T-helper 17 cell (primary cell): ENCODE data around the gene BCKDK. TPM values are rescaled to one million over a fixed set of nuclear protein-coding genes. Genes with fewer than 3 reads are reported as not detected.
"Not testable (repeated sequence)": the region's sequence is repeated elsewhere in the genome, so short reads cannot be mapped to it uniquely, and the experiment has no call there.

Source experiments
- ATAC-seq: fragments of 150-1000 bp; cut with Tn5 transposase; 2 replicates; pipeline ENCODE4 v1.10.0; 2021; ENCODE audit warnings: mild to moderate bottlenecking, moderate library complexity
- DNase-seq, 3 donors: peaks; one replicate each; pipeline versions ENCODE4 v3.0.0 to v3.0.0-alpha.2; 2020 to 2021
- H3K9me3 ChIP-seq: one replicate; pipeline ENCODE4 v1.7.0; 2013; ENCODE audit warnings: low read length, mild to moderate bottlenecking; ENCODE audit not compliant: control insufficient read depth, poor library complexity, severe bottlenecking
- H3K27ac Mint-ChIP-seq: one replicate; pipeline ENCODE4 v1.8.0; 2022; ENCODE audit warnings: mild to moderate bottlenecking, moderate library complexity, mixed read lengths
- H3K27me3 Mint-ChIP-seq: one replicate; pipeline ENCODE4 v1.8.0; 2022; ENCODE audit warnings: mixed read lengths
- H3K36me3 Mint-ChIP-seq: one replicate; pipeline ENCODE4 v1.8.0; 2022; ENCODE audit warnings: low read depth, mixed read lengths
- H3K4me1 Mint-ChIP-seq: one replicate; pipeline ENCODE4 v1.8.0; 2022; ENCODE audit warnings: mild to moderate bottlenecking, mixed read lengths
- H3K4me3 Mint-ChIP-seq: one replicate; pipeline ENCODE4 v1.8.0; 2022; ENCODE audit warnings: mild to moderate bottlenecking, moderate library complexity, mixed read lengths
- total RNA-seq, 4 donors: library from RNA in 2 of 4; stranded (reverse) in 2 of 4; gene quantifications; one replicate each; pipeline ENCODE4 v1.2.3 and lab custom pipeline; 2022 to 2026

BCKDK gene
- total RNA-seq, 2 donors from 2014 or later = 8.5 to 9.9 TPM

GRCh38 chr16:31141489-31142108 lies 33.4 kb downstream of the BCKDK start:
- Mint-ChIP-seq H3K27ac (peak overlapping the region; percentile 6), H3K4me1 (peaks cover 6% of the 10 kb centered on the region), H3K27me3 (peaks cover 7% of the 10 kb centered on the region), H3K4me3 (peak overlapping the region; percentile 68), H3K36me3 (no peaks in the 10 kb centered on the region)
- H3K9me3 ChIP-seq = no peaks in the 10 kb centered on the region
- peak in 1 of 3 donors; percentile 10 for DNase-seq
- ATAC-seq = no peak

- Mint-ChIP-seq H3K36me3 (no peaks in the 10 kb centered on the region), H3K4me3 (peak overlapping the region; percentile 68), H3K27me3 (peaks cover 10% of the 10 kb centered on the region), H3K27ac (peak overlapping the region; percentile 6), H3K4me1 (peaks cover 6% of the 10 kb centered on the region)
- DNase-seq = peak; percentile 89 to 96 (median 95)
- peak; percentile 89 for ATAC-seq
- H3K9me3 ChIP-seq = no peaks in the 10 kb centered on the region
These were observed 34.2 kb downstream of the BCKDK start for GRCh38 chr16:31142109-31143010.

- no peaks in the 10 kb centered on the region for H3K36me3 Mint-ChIP-seq
- H3K27me3 Mint-ChIP-seq = peaks cover 16% of the 10 kb centered on the region
- peaks cover 11% of the 10 kb centered on the region for H3K4me1 Mint-ChIP-seq
- ATAC-seq (no peak), DNase-seq (no peak)
- H3K4me3 Mint-ChIP-seq = peak overlapping the region; percentile 80
- no peaks in the 10 kb centered on the region for H3K9me3 ChIP-seq
- peak overlapping the region; percentile 37 for H3K27ac Mint-ChIP-seq
These were observed 35.0 kb downstream of the BCKDK start for GRCh38 chr16:31143011-31143693.

DNA sequence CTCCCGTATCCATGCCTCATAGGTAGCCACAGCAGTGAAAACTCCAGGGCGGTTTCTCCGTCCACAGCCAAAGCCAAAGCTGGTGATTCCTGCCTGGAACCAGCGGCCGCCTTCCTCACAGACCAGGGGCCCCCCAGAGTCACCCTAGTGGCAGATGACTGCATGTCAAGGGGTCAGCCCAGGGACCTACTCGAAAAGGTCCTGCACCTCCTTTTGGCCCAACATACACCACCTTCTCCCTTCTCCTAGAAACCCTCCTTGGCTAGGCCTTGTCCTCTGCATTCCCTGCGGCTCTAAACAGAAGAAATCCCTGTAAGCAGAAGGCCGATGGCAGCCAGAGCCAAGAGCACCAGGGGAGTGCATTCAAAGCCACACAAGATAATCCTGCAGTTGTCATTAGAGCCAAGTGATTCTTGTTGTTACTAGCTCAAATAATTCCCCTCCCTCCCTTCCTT lies 35.5 kb downstream of the BCKDK start:
- H3K27me3 Mint-ChIP-seq = peaks cover 16% of the 10 kb centered on the region
- peak overlapping the region; percentile 80 for H3K4me3 Mint-ChIP-seq
- no peaks in the 10 kb centered on the region for H3K9me3 ChIP-seq
- H3K36me3 Mint-ChIP-seq = no peaks in the 10 kb centered on the region
- no peak for ATAC-seq
- peaks cover 11% of the 10 kb centered on the region for H3K4me1 Mint-ChIP-seq
- DNase-seq = no peak
- H3K27ac Mint-ChIP-seq = peak overlapping the region; percentile 37

DNA sequence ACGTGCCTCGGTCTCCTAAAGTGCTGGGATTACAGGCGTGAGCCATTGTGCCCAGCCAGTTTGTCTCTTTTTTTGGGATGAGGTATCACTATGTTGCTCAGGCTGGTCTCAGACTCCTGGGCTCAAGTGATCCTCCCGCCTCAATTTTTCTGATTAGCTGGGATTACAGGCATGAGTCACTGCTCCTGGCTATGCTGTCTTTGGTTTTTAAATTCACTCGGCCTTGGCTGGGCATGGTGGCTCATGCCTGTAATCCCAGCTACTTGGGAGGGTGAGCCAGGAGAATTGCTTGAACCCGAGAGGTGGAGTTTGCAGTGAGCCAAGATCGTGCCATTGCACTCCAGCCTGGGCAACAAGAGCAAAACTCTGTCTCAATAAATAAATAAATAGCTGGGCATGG lies 36.2 kb downstream of the BCKDK start:
- ATAC-seq, H3K9me3 ChIP-seq, H3K4me3 Mint-ChIP-seq, H3K36me3 Mint-ChIP-seq, DNase-seq, H3K27ac Mint-ChIP-seq: not testable (repeated sequence)
- Mint-ChIP-seq H3K27me3 (peaks cover 16% of the 10 kb centered on the region), H3K4me1 (peaks cover 11% of the 10 kb centered on the region)

DNA sequence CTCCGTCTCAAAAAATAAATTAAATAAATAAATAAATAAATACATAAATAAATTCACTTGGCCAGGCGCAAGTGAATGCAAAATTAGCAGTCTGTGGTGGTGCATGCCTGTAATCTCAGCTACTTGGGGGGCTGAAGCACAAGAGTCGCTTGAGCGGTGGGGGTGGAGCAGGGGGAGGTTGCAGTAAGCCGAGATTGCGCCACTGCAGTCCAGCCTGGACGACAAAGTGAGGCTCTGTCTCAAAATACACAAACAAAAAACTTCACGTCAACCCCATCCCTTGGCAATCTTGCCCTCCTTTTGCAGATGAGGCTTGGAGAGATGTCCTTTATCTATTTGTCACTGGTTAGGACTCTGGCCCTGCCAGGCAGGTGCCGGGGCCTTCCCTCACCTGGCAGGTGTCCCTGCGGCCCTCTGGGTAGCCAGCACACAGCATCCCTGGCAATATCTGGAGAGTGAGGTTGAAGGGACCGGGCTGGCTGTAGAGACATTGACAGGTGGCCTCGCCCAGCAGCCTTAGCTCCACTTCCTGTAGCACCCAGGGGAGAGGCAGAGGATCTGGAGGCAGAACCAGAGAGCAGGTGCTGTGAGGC lies 37.3 kb downstream of the BCKDK start:
- Mint-ChIP-seq H3K4me3 (no peak overlapping the region), H3K4me1 (peaks cover 11% of the 10 kb centered on the region), H3K27me3 (peaks cover 16% of the 10 kb centered on the region), H3K27ac (no peak overlapping the region), H3K36me3 (no peaks in the 10 kb centered on the region)
- DNase-seq (no peak), ATAC-seq (no peak)
- no peaks in the 10 kb centered on the region for H3K9me3 ChIP-seq

DNA sequence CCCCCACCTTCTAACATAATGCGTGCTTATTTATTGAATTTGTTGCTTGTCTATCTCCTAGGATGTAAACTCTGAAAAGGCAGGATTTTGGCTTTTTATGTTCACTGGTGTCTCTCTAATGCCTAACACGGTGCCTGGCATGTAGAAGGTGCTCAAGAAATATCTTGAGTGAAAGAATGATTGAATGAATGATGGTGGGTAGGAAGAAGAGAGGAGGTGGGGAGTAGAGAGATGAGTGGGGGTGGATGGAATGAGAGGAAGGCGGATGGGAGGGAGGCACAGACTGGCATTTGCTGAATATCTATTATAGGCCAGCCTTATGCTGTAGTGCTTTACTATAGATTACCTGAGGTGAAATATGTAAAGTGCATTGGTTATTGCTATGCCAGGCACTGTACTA lies 39.4 kb downstream of the BCKDK start:
- no peaks in the 10 kb centered on the region for H3K9me3 ChIP-seq
- Mint-ChIP-seq H3K27ac (no peak overlapping the region), H3K4me1 (peaks cover 9% of the 10 kb centered on the region), H3K4me3 (no peak overlapping the region), H3K36me3 (no peaks in the 10 kb centered on the region), H3K27me3 (peaks cover 16% of the 10 kb centered on the region)
- no peak for DNase-seq
- no peak for ATAC-seq

DNA sequence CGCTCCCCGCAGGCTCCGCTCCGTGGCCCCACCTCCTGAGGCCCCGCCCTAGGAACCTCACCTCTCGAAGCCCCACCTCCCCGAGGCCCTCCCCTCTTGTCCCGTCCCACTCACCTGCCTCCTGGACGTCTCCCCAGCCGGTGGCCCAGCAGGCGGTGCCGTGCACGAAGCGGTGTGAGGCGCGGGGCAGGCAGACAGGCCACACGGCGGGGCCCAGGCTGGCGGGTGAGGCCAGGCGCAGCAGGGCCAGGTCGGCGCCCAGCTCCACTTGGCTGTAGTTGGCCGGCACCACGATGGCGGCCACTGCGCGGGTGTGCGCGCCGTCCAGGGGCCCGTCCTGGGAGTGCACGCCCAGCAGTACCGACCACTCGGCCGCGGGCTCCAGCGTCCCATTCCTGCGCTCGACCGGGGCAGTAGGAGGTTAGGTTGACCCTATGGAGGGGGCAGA lies 40.1 kb downstream of the BCKDK start:
- H3K27ac Mint-ChIP-seq = no peak overlapping the region
- no peak overlapping the region for H3K4me3 Mint-ChIP-seq
- DNase-seq (no peak), ATAC-seq (no peak)
- no peaks in the 10 kb centered on the region for H3K36me3 Mint-ChIP-seq
- peaks cover 9% of the 10 kb centered on the region for H3K4me1 Mint-ChIP-seq
- no peaks in the 10 kb centered on the region for H3K9me3 ChIP-seq
- peaks cover 16% of the 10 kb centered on the region for H3K27me3 Mint-ChIP-seq

DNA sequence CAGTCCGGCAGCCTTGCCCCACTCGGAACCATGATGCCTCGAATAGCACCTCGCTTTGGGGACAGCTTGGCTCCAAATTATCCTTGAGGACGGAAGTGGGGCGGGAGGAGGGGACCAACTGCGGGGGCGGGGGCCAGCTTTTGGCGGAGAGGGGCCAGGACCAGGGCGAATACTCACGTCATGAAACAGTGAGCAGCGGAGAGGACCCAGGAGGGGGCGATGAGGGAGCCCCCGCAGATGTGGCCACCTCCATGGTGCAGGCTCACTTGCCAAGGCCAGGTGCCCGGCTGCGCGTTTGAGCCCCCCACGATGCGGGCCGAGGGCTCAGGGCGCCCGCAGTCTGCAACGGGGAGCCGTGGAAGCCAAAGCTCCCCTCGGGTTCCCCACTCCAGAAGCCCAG lies 40.7 kb downstream of the BCKDK start:
- DNase-seq (no peak), ATAC-seq (no peak)
- no peaks in the 10 kb centered on the region for H3K9me3 ChIP-seq
- Mint-ChIP-seq H3K27me3 (peaks cover 16% of the 10 kb centered on the region), H3K4me1 (peaks cover 6% of the 10 kb centered on the region), H3K4me3 (no peak overlapping the region), H3K27ac (no peak overlapping the region), H3K36me3 (no peaks in the 10 kb centered on the region)

DNA sequence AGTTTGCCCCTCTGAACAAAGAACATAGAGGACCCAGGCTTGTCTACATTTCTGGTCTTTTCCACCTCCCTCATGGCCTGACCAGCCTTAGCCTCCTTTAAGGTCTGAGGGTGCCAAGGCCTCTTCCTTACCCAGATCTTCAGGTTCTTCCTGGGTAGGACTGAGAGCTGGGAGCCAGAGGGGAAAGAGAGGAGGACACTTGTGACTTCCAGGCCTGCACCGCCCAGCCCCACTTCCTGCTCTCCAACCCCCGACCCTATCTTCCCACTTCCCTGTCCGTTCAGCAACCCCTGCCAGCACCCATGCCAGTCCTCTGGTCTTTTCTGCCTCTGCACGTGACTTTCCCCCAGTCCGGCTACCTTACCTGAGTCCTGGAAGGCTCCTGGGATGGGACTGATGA lies 41.1 kb downstream of the BCKDK start:
- DNase-seq = no peak
- Mint-ChIP-seq H3K36me3 (no peaks in the 10 kb centered on the region), H3K27ac (no peak overlapping the region), H3K4me1 (peaks cover 6% of the 10 kb centered on the region), H3K27me3 (peaks cover 17% of the 10 kb centered on the region), H3K4me3 (no peak overlapping the region)
- H3K9me3 ChIP-seq = no peaks in the 10 kb centered on the region
- no peak for ATAC-seq

DNA sequence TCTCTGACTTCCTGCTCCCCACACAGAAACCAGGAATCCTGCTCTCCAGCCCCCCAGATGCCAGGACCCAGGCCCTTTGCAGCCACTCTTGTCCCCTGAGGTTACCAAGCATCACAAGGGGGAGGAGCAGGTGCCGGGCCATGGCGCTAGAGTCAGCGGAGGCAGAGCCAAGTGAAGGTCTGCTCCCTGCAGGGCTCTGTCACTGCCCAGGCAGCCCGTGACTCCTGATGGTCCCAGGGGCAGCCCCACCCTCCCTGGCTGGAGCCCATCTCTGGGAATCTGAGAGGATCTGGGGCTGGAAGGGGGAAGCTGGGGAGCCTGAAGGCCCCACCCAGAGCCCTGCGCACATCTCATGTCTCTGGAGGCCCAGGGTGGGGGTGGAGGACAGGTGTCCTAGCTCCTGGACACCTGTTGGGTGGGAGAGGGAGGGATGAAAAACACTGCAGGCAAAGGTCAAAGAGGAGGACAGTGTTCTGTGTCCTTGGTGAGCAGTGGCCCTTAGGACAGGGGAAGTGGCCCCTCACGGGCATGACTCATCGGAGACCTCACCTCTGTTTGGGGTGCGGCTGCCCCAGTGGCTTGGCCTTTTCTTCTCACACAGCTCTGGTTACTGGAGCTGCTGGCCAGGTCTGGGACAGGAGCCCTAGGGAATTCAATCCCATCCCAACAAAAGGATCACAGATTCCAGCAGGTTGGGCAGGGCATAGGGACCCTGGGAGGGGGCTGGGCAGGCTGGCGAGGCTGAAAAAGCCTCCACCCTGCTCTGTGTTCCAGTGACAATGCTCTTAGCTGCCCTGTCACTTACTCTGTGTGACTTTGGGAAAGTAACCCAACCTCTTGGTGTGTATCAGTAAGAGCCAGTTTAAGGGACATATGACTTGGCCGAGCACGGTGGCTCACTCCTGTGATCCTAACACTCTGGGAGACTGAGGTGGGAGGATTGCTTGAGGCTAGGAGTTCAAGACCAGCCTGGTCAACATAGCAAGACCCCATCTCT lies 42.0 kb downstream of the BCKDK start, which contains the start of gene PRSS36:
PRSS36 (minus strand) TSS at position 173 of the 997 bp plus-strand sequence; CDS start at position 142, 31 bp downstream.
- Mint-ChIP-seq H3K4me1 (peaks cover 6% of the 10 kb centered on the region), H3K27me3 (peaks cover 21% of the 10 kb centered on the region), H3K27ac (no peak within 1 kb of the TSS), H3K4me3 (no peak within 1 kb of the TSS), H3K36me3 (no peaks in the 10 kb centered on the region)
- DNase-seq (no peak), ATAC-seq (no peak)
- H3K9me3 ChIP-seq = no peaks in the 10 kb centered on the region

DNA sequence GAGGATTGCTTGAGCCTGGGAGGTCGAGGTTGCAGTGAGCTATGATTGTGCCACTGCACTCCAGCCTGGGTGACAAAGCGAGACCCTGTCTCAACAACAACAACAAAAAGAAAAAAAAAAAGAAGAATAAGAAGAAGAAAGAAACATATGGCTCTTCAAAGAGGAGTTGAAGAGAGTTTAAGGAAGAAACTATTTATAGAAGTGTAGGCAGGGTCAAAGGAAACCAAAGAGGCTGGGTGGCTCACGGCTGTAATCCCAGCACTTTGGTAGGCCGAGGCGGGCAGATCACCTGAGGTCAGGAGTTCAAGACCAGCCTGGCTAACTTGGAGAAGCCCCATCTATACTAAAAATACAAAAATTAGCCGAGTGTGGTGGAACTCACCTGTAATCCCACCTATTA lies 42.8 kb downstream of the BCKDK start:
- not testable (repeated sequence) for H3K9me3 ChIP-seq, DNase-seq, H3K27ac Mint-ChIP-seq, H3K36me3 Mint-ChIP-seq, H3K4me3 Mint-ChIP-seq, H3K4me1 Mint-ChIP-seq, ATAC-seq
- peaks cover 17% of the 10 kb centered on the region for H3K27me3 Mint-ChIP-seq
